ENCODE results near the gene MAST4.

The MAST4 gene

GRCh38 chr5:67149057-67149950 is 553.1 kb downstream of the MAST4 start:
- in situ Hi-C loops (cut with HindIII; ENCODE audit: low pct_ligation_motif_present, low pct_unique_long_range_greater_than_20kb, low sequenced_read_pairs) = no loop called here
- no peak for DNase-seq

- DNase-seq = peak; percentile 12
- in situ Hi-C loops (cut with HindIII; ENCODE audit: low pct_ligation_motif_present, low pct_unique_long_range_greater_than_20kb, low sequenced_read_pairs) = no loop called here
These were observed 553.8 kb downstream of the MAST4 start for GRCh38 chr5:67149951-67150523.

GRCh38 chr5:67152400-67152799 is 556.2 kb downstream of the MAST4 start:
- DNase-seq = no peak
- in situ Hi-C loops (cut with HindIII; ENCODE audit: low pct_ligation_motif_present, low pct_unique_long_range_greater_than_20kb, low sequenced_read_pairs) = no loop called here

GRCh38 chr5:67153292-67153691 is 557.1 kb downstream of the MAST4 start:
- in situ Hi-C loops (cut with HindIII; ENCODE audit: low pct_ligation_motif_present, low pct_unique_long_range_greater_than_20kb, low sequenced_read_pairs) = no loop called here
- DNase-seq = no peak

DNA sequence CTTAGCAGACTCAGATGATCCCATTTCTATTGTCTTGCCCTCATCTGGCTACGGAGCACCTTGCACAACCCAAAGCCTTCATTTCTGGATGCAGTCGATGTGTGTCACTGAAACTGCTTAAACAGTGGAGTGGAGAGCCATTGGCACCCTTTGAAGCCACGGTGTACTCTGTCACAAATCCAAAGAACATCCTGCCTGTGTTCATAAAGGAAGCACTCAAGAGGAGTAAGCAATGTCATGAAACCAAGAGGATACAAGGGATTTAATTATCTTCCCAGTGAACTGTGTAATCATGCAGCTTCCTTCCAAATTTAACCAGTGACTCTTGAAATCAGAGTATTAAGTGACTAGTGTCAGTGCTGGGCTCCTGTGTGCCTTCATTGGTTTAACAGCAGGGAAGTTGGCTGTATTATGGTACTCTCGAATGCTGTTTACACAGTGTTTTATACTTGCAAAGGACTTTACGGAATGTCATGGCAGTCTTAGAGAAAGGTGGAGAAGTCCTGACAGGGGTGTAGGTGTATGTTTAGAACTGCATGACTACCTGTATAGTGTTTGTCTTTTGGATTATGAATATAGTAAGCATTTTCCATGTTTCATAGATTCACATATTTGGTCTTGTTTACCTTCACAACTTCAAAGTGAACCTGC is 558.5 kb downstream of the MAST4 start:
- in situ Hi-C loops (cut with HindIII; ENCODE audit: low pct_ligation_motif_present, low pct_unique_long_range_greater_than_20kb, low sequenced_read_pairs) = no loop called here
- DNase-seq = no peak

DNA sequence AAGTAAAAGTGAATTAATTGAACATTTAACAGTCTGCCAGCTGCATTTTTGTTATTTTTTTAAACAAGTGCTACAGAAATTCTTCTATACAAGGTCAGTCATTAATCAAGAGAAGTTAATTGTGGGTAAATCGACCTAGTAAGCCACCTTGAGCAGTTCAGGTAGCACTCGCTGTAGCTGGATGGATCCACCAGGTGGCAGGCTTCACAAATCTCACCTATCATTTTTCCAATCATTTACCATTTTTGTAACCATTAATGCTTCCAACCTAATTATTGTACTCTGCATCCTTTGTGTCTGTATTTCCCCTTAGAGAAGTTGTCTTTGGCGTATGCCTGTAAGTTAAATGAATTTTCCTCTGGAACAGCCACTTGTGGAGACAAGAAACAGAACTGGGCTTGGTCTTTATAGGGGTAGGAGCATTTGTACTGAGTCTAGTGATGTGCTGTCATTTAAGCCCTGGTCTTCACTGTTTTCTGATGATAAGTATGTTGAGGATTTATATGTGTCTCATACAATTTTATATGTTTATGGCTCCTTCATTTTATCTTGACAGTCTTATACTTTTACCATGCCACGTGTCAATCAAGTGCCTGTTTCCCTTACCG is 560.9 kb downstream of the MAST4 start:
- in situ Hi-C loops (cut with HindIII; ENCODE audit: low pct_ligation_motif_present, low pct_unique_long_range_greater_than_20kb, low sequenced_read_pairs) = no loop called here
- DNase-seq = peak; percentile 19

GRCh38 chr5:67160272-67160671 is 564.1 kb downstream of the MAST4 start:
- no peak for DNase-seq
- in situ Hi-C loops (cut with HindIII; ENCODE audit: low pct_ligation_motif_present, low pct_unique_long_range_greater_than_20kb, low sequenced_read_pairs) = no loop called here

GRCh38 chr5:67160985-67161384 is 564.8 kb downstream of the MAST4 start:
- in situ Hi-C loops (cut with HindIII; ENCODE audit: low pct_ligation_motif_present, low pct_unique_long_range_greater_than_20kb, low sequenced_read_pairs) = no loop called here
- DNase-seq = no peak

GRCh38 chr5:67161767-67162166 is 565.6 kb downstream of the MAST4 start:
- in situ Hi-C loops (cut with HindIII; ENCODE audit: low pct_ligation_motif_present, low pct_unique_long_range_greater_than_20kb, low sequenced_read_pairs) = no loop called here
- no peak for DNase-seq

- in situ Hi-C loops (cut with HindIII; ENCODE audit: low pct_ligation_motif_present, low pct_unique_long_range_greater_than_20kb, low sequenced_read_pairs) = no loop called here
- DNase-seq = no peak
These were observed 567.1 kb downstream of the MAST4 start for GRCh38 chr5:67163231-67163756.

DNA sequence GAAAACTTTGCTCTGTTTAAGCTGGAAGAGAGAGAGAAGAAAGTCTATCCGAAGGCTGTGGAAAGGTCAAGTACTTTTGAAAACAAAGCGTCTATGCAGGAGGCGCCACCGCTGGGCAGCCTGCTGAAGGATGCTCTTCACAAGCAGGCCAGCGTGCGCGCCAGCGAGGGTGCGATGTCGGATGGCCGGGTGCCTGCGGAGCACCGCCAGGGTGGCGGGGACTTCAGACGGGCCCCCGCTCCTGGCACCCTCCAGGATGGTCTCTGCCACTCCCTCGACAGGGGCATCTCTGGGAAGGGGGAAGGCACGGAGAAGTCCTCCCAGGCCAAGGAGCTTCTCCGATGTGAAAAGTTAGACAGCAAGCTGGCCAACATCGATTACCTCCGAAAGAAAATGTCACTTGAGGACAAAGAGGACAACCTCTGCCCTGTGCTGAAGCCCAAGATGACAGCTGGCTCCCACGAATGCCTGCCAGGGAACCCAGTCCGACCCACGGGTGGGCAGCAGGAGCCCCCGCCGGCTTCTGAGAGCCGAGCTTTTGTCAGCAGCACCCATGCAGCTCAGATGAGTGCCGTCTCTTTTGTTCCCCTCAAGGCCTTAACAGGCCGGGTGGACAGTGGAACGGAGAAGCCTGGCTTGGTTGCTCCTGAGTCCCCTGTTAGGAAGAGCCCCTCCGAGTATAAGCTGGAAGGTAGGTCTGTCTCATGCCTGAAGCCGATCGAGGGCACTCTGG is 567.8 kb downstream of the MAST4 start:
- in situ Hi-C loops (cut with HindIII; ENCODE audit: low pct_ligation_motif_present, low pct_unique_long_range_greater_than_20kb, low sequenced_read_pairs) = no loop called here
- DNase-seq = no peak

GRCh38 chr5:67164856-67165525 is 568.8 kb downstream of the MAST4 start:
- in situ Hi-C loops (cut with HindIII; ENCODE audit: low pct_ligation_motif_present, low pct_unique_long_range_greater_than_20kb, low sequenced_read_pairs) = no loop called here
- no peak for DNase-seq

- in situ Hi-C loops (cut with HindIII; ENCODE audit: low pct_ligation_motif_present, low pct_unique_long_range_greater_than_20kb, low sequenced_read_pairs) = no loop called here
- no peak for DNase-seq
These were observed 569.6 kb downstream of the MAST4 start for GRCh38 chr5:67165526-67166459.

DNA sequence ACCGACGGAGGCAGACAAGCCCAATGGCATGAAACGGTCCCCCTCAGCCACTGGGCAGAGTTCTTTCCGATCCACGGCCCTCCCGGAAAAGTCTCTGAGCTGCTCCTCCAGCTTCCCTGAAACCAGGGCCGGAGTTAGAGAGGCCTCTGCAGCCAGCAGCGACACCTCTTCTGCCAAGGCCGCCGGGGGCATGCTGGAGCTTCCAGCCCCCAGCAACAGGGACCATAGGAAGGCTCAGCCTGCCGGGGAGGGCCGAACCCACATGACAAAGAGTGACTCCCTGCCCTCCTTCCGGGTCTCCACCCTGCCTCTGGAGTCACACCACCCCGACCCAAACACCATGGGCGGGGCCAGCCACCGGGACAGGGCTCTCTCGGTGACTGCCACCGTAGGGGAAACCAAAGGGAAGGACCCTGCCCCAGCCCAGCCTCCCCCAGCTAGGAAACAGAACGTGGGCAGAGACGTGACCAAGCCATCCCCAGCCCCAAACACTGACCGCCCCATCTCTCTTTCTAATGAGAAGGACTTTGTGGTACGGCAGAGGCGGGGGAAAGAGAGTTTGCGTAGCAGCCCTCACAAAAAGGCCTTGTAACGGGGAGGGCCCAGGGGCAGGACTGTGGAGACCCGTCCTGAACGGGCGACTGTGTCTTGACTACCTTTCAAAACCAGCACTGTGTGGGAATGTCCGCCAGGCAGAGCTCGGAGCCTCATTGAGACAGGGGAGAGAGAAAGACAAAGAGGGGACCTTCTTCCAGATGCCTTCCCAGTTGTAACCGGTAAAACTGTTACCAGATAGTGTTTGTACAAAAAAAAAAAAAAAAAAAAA is 570.5 kb downstream of the MAST4 start:
- in situ Hi-C loops (cut with HindIII; ENCODE audit: low pct_ligation_motif_present, low pct_unique_long_range_greater_than_20kb, low sequenced_read_pairs) = no loop called here
- no peak for DNase-seq

DNA sequence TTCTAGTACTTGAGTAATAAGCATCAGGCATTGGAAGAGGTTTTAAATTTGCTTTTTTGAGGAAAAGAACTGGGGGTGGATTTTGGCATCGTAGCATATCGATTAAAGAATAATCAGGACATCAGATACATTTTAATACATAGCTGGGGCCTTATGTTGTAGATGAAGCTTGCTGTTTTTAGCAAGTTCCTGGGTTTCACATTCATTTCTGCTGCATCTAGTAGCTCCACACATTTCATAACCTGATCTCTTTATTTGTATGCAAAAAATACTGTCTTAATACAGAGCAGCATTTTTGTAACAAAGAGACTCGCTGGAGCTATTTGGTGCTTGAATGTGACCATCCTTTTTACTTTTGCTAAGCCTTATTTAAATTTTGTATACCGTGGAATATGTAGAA is 571.9 kb downstream of the MAST4 start:
- in situ Hi-C loops (cut with HindIII; ENCODE audit: low pct_ligation_motif_present, low pct_unique_long_range_greater_than_20kb, low sequenced_read_pairs) = no loop called here
- no peak for DNase-seq

- no peak for DNase-seq
- in situ Hi-C loops (cut with HindIII; ENCODE audit: low pct_ligation_motif_present, low pct_unique_long_range_greater_than_20kb, low sequenced_read_pairs) = no loop called here
These were observed 574.6 kb downstream of the MAST4 start for GRCh38 chr5:67170767-67171166.
